GM11168 (cell line): ENCODE results near the gene IRS2.
"Not testable (repeated sequence)": the region's sequence is repeated elsewhere in the genome, so short reads cannot be mapped to it uniquely, and the experiment has no call there.

Experiments
- in situ Hi-C: fragments of 300-500 bp; cut with MboI; formaldehyde crosslinking; loops from one replicate; pipeline ENCODE4 v1.12.0; 2022; ENCODE audit warnings: low sequenced_read_pairs; ENCODE audit not compliant: unreplicated experiment

Gene IRS2

DNA sequence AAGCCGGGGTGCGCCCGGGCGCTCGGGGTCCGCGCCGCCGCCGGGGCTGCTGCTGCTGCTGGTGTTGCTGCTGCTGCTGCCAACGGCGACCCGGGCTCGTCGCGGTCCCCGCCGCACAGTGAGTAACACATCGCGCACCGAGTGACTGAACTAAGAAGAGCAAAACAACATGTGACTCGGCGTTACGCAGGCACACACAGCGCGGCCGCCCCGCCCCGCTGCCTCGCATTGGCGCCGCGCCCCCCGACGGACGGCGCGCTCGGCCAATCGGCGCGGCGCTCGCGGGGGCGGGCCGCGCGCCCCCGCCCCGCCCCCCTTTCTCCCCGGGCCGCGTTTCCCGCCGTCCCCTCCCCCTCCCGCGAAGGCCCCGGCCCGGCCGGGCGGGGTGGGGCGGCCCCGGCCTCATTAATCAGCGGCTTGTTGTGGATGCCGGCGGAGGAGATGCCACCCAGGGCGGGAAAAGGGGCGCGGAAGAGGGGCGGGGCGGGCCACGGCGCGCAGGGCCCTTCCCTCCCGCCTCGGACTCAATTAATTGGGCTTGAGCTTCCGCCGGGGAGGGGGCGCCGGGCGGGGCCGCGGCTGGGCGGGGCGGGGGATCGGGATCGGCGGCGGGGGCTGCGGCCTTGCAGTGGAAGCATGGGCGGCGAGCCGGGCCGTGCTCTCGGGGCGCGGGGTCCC, at the start of gene IRS2:
IRS2 (minus strand) TSS at position 127 of the 678 bp plus-strand sequence. CDS start 530 bp downstream, outside the sequence.
- in situ Hi-C loops: no loop called here

- in situ Hi-C loops: no loop called here
These were observed 48.8 kb upstream of the IRS2 start for GRCh38 chr13:109834973-109835720.

GRCh38 chr13:109833940-109834339, 47.6 kb upstream of the IRS2 start:
- in situ Hi-C loops: no loop called here

GRCh38 chr13:109833071-109833470, 46.7 kb upstream of the IRS2 start:
- in situ Hi-C loops: no loop called here

DNA sequence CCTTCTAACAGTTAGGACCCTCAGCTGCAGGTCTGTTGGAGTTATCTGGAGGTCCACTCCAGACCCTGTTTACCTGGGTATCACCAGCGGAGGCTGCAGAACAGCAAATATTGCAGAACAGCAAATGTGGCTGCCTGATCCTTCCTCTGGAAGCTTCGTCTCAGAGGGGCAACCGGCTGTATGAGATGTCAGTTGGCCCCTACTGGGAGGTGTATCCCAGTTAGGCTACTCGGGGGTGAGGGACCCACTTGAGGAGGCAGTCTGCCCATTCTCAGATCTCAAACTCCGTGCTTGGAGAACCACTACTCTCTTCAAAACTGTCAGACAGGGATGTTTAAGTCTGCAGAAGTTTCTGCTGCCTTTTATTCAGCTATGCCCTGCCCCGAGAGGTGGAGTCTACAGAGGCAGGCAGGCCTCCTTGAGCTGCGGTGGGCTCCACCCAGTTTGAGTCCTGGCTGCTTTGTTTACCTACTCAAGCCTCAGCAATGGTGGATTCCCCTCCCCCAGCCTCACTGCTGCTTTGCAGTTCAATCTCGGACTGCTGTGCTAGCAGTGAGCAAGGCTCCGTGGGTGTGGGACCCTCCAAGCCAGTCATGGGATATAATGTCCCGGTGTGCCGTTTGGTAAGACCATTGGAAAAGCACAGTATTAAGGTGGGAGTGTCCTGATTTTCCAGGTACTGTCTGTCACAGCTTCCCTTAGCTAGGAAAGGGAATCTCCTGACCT, 42.4 kb upstream of the IRS2 start:
- in situ Hi-C loops: not testable (repeated sequence)

- in situ Hi-C loops: not testable (repeated sequence)
These were observed 36.8 kb upstream of the IRS2 start for GRCh38 chr13:109823201-109823600.

- in situ Hi-C loops: no loop called here
These were observed 34.7 kb upstream of the IRS2 start for GRCh38 chr13:109821103-109821502.

- in situ Hi-C loops: no loop called here
These were observed 33.5 kb upstream of the IRS2 start for GRCh38 chr13:109819874-109820273.

DNA sequence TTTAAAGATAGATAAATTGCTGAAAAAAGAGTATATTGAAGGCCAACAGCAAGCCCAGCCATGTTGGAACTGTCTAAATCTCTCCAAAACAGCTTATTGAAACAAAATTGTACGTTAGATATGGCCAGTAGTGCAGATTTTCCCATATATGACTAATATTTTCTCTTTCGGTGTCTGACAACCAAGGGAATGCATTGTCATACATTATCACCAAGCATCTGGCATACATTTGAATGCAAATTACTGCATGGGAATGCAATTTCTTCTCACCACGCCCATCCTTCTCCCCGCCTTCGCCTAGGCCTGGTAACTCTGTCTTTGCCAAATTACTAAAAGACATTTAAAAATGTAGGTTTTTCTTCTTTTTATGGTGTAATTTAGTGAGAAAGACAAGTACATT, 32.5 kb upstream of the IRS2 start:
- in situ Hi-C loops: no loop called here

- in situ Hi-C loops: no loop called here
These were observed 31.5 kb upstream of the IRS2 start for GRCh38 chr13:109817591-109818535.

- in situ Hi-C loops: no loop called here
These were observed 30.4 kb upstream of the IRS2 start for GRCh38 chr13:109816808-109817203.

DNA sequence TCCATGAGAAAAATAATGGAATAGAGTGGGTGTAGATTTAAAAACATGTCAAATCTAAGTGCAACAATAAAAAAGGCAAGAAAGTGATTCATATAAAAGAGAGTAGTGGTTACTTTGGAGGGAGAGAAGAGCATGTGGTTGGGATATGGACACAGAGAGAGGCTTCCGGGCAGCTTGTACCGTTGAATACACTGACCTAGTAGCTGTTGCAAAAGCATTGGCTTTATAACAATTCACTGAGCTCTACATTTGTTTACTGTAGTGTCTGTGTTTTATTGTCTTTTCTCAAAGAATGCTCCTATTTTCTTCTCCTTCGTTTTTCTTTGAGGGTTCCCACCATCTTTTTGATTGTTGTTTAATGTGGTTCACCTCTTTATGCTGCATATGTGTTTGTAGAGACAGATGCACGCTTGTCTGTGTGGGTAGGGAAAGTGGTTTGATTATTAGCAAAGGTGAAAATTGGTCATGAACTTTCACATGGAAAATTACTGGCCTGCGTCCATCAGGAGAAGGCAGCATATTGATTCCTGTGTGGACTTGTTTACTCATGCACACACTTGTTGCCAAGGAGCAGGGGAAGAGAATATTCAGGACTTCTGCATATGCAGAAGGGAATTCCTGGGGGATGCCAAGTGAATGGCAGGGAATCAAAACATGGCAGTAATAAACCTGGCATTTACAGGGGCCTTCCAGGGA, 29.9 kb upstream of the IRS2 start:
- in situ Hi-C loops: no loop called here

DNA sequence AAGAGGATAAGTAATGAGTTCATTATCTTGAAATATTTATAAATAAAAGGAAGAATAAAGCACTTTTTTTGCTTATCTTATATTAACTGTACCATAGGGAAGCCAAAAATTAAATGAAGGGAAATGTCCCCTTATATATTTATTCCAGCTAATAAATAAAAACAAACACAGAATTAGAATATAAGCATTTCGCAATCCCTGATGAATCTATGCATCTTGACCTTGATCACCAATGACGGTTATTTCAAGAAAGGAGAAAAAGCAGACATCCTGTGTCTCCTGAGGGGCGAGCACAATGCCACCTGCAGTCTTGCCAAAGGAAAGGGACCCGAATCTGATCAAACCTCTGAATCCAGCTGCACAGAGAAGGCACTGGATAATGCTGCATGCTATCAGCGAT, 29.3 kb upstream of the IRS2 start:
- in situ Hi-C loops: no loop called here

GRCh38 chr13:109813663-109814062, 27.3 kb upstream of the IRS2 start:
- in situ Hi-C loops: no loop called here

DNA sequence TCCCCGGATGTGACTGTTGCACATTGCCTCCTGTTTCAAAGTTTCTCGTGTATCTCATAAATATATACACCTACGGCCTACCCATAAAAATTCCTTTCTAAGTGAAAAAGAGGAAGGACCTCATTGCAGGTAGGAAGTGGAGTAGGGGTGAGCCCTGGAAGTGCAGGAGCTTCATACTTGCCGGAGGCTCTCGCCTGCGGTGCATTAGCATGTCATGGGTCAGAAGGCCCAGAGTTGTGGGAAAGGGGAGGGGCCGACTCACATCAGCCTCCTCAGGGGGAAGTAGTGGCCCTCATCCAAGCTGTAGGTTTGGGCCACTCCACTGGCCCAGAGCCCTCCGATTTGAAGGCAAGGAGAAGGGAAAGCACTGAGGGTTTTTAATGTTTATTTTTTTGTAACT, 26.0 kb upstream of the IRS2 start:
- in situ Hi-C loops: no loop called here

GRCh38 chr13:109810761-109811510, 24.6 kb upstream of the IRS2 start:
- in situ Hi-C loops: no loop called here

DNA sequence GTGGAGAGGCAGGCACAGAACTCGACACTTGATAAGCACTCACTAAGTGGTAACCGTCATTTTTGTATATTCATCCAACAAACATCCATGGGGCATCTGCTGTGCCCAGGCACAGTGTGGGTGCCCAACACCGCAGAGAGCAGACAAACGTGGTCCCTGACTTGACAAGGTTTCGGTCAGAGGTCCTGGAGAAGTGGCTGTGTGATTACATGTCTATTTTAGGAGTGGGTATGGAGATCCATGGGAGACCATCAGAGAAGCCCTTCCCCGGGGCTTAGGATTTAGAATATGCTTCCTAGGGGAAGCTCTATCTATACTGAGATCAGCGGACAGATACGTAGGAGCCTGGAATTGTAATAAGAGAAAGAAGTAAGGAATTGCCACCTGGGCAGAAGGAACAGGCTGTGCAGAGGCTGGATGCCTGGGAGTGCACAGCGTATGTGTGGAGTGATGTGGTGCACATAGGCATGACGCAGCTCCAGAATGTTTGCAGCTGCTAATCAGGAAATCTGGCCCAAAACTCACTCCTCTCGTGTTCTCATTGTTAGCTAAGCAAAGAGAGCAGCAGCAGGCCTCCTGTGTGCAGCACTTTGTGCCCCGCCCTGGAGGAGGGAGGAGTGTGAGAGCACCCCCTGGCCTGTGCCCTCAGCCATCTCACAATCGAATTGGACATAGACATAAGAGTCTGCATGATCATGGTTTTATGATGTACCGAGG, 23.0 kb upstream of the IRS2 start:
- in situ Hi-C loops: no loop called here

DNA sequence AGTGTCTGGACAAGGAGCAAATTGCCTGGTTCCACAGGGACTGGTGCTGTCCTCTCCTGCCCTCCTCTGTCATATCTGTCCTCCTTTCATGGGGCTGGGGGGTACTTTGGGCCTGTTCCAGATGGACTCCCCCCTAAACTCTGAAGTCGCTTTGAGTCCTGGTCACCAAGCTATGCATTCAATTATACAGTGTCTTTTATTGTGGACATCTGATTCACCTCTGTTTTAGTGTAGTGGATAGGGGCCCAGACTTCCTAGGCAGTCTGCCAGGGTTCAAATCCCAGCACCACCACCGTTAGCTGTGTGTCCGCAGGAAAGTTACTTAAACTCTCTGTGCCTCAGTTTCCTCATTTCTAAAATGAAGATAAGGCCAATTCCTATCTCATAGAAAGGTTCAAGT, 21.0 kb upstream of the IRS2 start:
- in situ Hi-C loops: no loop called here
